ENCODE results near the gene HSPBP1.

DNA sequence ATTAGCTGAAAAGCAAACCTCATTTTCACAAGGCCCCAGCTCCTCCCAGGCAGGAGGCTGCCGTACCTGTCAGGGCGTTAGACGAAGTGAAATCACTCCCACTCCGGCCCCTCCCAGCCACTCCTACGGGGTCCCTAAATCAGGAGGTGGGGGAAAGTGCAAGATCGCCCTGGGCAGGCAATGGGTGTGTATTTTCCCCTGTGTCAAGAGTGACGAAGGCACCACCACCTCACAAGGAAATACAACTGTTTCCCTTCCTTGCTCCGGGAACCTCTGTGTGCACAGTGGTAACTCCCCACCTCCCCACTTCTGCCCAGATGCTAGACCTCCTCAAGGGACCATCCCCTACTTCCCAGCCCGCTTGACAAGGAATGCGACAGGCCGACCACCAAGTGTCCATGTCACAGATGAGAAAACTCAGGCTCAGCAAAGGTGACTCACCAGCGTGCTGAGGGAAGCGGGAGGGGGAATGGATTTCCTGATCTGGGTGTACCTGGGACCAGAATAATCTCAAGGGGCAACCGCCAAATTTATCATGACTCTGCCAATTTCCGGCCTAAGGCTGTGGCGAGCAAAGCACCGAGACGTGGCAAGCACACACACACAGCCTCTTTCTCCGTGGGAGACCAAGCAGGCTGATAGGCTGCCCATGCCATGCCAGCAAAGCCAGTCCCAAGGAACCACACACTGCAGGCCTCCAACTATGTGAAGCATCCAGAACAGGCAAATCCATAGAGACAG, 28.4 kb downstream of the HSPBP1 start:
- TF ChIP-seq ATF2 (tag by site-specific recombination; IDR thresholded peaks at IDR 0.05; ENCODE audit: low read depth) = no peak
- TF ChIP-seq, protein P1, sequence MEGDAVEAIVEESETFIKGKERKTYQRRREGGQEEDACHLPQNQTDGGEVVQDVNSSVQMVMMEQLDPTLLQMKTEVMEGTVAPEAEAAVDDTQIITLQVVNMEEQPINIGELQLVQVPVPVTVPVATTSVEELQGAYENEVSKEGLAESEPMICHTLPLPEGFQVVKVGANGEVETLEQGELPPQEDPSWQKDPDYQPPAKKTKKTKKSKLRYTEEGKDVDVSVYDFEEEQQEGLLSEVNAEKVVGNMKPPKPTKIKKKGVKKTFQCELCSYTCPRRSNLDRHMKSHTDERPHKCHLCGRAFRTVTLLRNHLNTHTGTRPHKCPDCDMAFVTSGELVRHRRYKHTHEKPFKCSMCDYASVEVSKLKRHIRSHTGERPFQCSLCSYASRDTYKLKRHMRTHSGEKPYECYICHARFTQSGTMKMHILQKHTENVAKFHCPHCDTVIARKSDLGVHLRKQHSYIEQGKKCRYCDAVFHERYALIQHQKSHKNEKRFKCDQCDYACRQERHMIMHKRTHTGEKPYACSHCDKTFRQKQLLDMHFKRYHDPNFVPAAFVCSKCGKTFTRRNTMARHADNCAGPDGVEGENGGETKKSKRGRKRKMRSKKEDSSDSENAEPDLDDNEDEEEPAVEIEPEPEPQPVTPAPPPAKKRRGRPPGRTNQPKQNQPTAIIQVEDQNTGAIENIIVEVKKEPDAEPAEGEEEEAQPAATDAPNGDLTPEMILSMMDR (tag by site-specific recombination; IDR thresholded peaks at IDR 0.05) = no peak
- TF ChIP-seq ZNF311 (tag by site-specific recombination; IDR thresholded peaks at IDR 0.05; ENCODE audit: borderline replicate concordance) = no peak
- no peak for TF ChIP-seq ZBTB17 (tag by site-specific recombination; IDR thresholded peaks at IDR 0.05)
- no peak for TF ChIP-seq MZF1 (tag by site-specific recombination; IDR thresholded peaks at IDR 0.05; ENCODE audit: borderline replicate concordance)
- no peak for TF ChIP-seq ZFP41 (tag by site-specific recombination; IDR thresholded peaks at IDR 0.05; ENCODE audit: borderline replicate concordance)
- TF ChIP-seq ZNF274 (IDR thresholded peaks at IDR 0.05; ENCODE audit: low read length) = no peak
- no peak for TF ChIP-seq ZNF274 (tag by site-specific recombination; IDR thresholded peaks at IDR 0.05; ENCODE audit: borderline replicate concordance)
- TF ChIP-seq ZNF211 (tag by site-specific recombination; IDR thresholded peaks at IDR 0.05; ENCODE audit: low read depth) = no peak
- TF ChIP-seq OVOL3 (tag by site-specific recombination; IDR thresholded peaks at IDR 0.05) = no peak
- TF ChIP-seq ZNF777 (tag by site-specific recombination; IDR thresholded peaks at IDR 0.05; ENCODE audit: borderline replicate concordance) = no peak
- no peak for TF ChIP-seq ZNF558 (tag by site-specific recombination; IDR thresholded peaks at IDR 0.05)
- TF ChIP-seq ZBTB44 (tag by site-specific recombination; IDR thresholded peaks at IDR 0.05) = no peak
- TF ChIP-seq, protein P2, sequence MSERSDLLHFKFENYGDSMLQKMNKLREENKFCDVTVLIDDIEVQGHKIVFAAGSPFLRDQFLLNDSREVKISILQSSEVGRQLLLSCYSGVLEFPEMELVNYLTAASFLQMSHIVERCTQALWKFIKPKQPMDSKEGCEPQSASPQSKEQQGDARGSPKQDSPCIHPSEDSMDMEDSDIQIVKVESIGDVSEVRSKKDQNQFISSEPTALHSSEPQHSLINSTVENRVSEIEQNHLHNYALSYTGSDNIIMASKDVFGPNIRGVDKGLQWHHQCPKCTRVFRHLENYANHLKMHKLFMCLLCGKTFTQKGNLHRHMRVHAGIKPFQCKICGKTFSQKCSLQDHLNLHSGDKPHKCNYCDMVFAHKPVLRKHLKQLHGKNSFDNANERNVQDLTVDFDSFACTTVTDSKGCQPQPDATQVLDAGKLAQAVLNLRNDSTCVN (tag by site-specific recombination; optimal IDR thresholded peaks at IDR 0.05) = no peak

Measured in HEK293 (cell line).